ENCODE data around the gene P2RX6. TPM values are rescaled to one million over a fixed set of nuclear protein-coding genes. Genes with fewer than 3 reads are reported as not detected.

The P2RX6 gene
- total and polyA plus RNA-seq, 9 of the 15 experiments (the other 6 are each of a cell fraction or from before 2014, with no cell fraction given): 0.01 to 3.9 (median 1.5) TPM; not detected in 1

GRCh38 chr22:21042978-21043859 is 28.3 kb downstream of the P2RX6 start (continued):
- TF ChIP-seq CTCFL (IDR thresholded peaks at IDR 0.05; ENCODE audit: borderline replicate concordance, insufficient read depth, low read depth, low read length, poor library complexity, severe bottlenecking) (no peak), PHF8 (IDR thresholded peaks at IDR 0.05; ENCODE audit: borderline replicate concordance, low read length) (no peak), ZNF134 (CRISPR knock-in tag; conservative IDR thresholded peaks at IDR 0.05) (0 out of 2 replicates have a peak, but pooled peaks have one; percentile 28), USF1 (CRISPR knock-in tag; IDR thresholded peaks at IDR 0.05) (no peak; the same call in none of the 2 replicates), ETV1 (tag; conservative IDR thresholded peaks at IDR 0.05; ENCODE audit: low read depth) (no peak; the same call in 1 of the 2 replicates), ZZZ3 (IDR thresholded peaks at IDR 0.05) (no peak), TGIF2 (CRISPR knock-in tag; IDR thresholded peaks at IDR 0.05) (no peak), ELK3 (CRISPR knock-in tag; IDR thresholded peaks at IDR 0.05) (no peak), ZNF449 (CRISPR knock-in tag; IDR thresholded peaks at IDR 0.05) (no peak), ZNF263 (CRISPR knock-in tag; IDR thresholded peaks at IDR 0.05; ENCODE audit: borderline replicate concordance) (no peak), CAMTA2 (CRISPR knock-in tag; conservative IDR thresholded peaks at IDR 0.05) (no peak), RBM15 (IDR thresholded peaks at IDR 0.05; ENCODE audit: insufficient read depth, low read length) (no peak), KLF6 (CRISPR knock-in tag; IDR thresholded peaks at IDR 0.05; ENCODE audit: borderline replicate concordance) (no peak), POU5F1 (IDR thresholded peaks at IDR 0.05; ENCODE audit: borderline replicate concordance, low read depth, low read length, partially characterized antibody) (no peak), BRD9 (IDR thresholded peaks at IDR 0.05; ENCODE audit: low read depth, partially characterized antibody) (no peak), HDAC6 (IDR thresholded peaks at IDR 0.05; ENCODE audit: low read depth, low read length) (0 out of 2 replicates have a peak, but pooled peaks have one; percentile 45), ZNF512 (tag; IDR thresholded peaks at IDR 0.05) (no peak), ZNF695 (CRISPR knock-in tag; IDR thresholded peaks at IDR 0.05) (0 out of 2 replicates have a peak, but pooled peaks have one; percentile 44), ZNF830 (CRISPR knock-in tag; IDR thresholded peaks at IDR 0.05) (no peak), BMI1 (IDR thresholded peaks at IDR 0.05; ENCODE audit: low read length) (no peak)

Data from K562 (cell line).